OCI-M2 (cell line): ENCODE measurements around the gene CNOT4.
A peak's percentile ranks its signal among the peaks of the same experiment; 100 is the strongest.

Experiments used
- DNase-seq: peaks from one replicate; lab custom pipeline; 2025; ENCODE audit not compliant: unreplicated experiment; lab: John Stamatoyannopoulos, UW

Gene CNOT4, protein sequence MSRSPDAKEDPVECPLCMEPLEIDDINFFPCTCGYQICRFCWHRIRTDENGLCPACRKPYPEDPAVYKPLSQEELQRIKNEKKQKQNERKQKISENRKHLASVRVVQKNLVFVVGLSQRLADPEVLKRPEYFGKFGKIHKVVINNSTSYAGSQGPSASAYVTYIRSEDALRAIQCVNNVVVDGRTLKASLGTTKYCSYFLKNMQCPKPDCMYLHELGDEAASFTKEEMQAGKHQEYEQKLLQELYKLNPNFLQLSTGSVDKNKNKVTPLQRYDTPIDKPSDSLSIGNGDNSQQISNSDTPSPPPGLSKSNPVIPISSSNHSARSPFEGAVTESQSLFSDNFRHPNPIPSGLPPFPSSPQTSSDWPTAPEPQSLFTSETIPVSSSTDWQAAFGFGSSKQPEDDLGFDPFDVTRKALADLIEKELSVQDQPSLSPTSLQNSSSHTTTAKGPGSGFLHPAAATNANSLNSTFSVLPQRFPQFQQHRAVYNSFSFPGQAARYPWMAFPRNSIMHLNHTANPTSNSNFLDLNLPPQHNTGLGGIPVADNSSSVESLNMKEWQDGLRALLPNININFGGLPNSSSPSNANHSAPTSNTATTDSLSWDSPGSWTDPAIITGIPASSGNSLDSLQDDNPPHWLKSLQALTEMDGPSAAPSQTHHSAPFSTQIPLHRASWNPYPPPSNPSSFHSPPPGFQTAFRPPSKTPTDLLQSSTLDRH

DNA sequence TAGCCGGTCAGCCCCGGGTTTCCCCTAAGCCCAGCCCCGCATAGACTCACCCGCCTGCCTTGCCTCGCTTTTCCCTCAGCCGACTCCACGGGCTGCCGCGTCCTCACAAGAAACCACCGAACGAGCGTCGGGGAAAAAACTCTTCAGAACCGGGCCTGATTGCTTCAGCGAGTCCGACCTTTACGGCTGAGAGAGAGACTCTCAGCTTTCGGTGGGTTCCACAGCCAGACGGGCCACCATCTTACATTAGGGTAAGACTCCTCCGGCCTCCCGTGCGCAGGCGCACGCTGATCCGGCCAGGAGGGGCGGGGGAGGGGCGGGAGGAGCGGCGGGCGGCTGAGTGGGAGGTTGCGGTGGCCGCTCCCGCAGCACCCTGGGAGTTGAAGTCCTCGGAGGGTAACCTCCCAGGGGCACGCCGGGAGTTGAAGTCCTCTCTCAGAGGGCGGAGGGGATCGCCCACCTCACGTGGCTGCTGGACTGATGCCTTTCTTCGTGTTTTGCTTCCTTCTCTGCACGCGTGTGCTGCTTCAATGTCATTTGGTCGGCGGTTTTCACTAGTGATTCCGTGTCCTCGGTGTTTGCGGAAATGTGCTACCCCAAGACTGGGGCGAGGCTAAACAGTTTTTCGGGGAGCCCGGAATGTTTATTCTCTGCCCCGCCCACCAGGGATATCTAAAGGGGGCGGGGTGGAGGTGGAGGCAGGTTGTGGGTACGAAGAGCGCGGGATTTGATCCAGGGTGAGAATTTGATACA, at the start of gene CNOT4:
CNOT4 (minus strand) TSS at position 264 of the 753 bp plus-strand sequence. CDS start 71,771 bp downstream, outside the sequence.
- peak; percentile 84 for DNase-seq

DNA sequence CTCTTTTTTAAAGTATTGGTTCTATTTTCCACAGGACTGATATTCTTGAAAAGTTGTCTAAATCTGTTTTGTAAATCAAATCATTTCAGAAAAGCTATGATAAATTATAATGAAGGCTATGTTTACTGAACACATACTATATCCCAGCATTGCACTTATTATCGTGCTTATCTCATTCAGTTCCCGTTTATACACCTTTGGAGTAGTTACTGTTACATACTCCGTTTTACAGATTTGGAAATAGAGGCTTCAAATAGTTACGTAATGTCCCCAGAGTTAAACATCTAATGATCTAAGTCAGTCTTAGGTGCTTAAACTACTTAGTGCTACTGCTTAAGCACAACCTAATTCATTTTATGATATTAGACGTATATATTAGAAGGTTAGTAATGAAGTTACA, 49.0 kb upstream of the CNOT4 start:
- DNase-seq, result no peak

DNA sequence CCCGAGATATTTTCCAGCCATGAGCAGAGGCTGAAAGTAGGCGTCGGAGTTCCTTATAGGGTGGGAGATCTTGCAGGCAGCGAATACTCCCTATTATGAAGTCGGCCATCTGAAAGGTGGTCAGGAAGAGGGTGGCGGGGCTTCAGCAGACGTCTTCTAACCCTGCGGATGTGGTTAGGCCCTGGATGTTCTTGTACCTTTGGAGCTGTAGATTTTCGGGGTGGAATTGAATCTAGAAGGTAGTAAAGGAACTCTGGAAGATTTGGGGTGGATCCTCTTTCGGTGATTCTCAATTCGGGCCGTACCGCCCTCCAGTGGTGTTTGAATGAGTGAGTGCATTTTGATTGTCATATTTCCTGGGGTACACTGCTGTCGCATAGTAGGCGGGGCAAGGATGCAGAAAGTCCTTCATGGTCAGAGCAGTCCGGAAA, 48.5 kb upstream of the CNOT4 start:
- DNase-seq, result peak; percentile 52

DNA sequence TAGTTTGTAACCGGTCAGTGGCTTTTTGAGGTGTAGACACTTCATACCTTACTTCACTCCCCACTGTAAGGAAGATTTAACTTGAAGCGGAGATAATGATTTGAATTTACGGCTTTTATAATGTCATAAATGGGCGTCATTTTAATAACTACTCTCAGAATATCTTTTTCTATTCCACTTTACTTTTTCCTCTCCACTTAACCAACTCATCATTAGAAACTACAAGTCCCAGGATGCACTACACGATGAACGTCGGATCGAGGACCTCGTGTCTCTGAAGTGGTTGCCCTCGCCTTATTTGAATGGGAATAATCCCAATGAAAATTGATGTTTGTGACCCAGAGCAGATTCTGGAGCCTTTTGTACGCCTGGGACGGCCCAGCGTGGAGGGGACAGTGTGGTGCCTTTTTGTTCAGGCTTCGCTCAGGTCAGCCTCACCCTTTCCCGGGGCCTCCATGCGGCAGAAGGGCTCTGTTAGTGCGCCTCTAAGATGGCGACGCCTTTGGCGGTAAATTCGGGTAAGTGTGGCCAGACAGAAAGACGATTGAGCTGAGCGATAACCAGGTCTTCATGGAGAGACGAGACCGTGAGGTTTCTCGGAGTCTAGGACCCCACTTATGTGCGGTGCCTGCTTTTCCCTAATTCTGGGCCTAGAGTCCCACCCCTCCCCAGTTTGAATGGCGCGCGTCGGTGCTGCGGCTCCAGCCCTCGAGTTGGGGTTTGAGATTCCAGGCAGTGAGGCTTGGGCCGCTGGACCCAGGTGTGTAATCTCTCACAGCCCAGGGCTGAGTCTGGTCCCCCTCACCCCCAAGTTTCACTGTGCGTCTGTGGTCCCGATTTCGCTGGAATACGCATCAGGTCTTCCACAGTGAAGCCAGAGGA, 47.8 kb upstream of the CNOT4 start, which contains the start of gene NUP205:
NUP205 (plus strand) TSS at position 463 of the 882 bp plus-strand sequence; CDS start at position 491, 28 bp downstream.
- peak; percentile 99 for DNase-seq

DNA sequence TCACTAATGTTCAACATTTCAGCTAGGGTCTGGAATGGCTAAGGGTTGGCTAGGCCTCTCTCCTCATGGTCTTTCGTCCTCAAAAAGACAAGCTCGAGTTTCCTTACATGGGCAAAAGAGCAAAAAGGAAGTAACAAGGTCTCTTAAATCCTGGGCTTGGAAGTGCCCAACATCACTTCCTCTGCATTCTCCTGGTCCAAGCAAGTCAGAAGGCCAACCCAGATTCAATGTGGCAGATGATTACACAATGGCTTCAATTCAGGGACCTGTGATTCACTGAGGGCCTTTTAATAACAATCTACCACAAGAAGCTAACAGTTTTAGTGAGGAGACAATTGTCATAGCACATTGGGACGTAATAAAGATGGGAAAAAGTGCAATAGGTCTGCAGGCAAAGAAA, 43.4 kb upstream of the CNOT4 start:
- DNase-seq, result no peak

DNA sequence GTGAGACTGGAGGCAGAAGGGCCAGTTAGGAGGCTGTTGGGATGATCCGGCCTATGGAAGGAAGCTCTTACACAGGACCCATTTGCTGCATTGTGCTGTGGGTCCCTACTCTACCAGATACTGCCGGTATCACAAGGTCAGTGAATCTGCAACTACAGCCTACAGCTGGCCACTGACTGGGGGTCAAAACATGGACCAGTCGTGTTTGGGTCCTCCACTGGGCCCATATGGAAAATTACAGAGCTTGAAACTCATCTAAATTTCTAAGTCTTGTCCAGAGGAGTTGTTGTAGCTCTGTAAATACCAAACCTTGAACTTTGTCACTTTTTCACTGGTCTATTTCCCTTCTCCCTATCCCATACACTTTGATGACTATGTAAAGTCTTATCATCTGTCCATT, 42.2 kb upstream of the CNOT4 start:
- no peak for DNase-seq

DNA sequence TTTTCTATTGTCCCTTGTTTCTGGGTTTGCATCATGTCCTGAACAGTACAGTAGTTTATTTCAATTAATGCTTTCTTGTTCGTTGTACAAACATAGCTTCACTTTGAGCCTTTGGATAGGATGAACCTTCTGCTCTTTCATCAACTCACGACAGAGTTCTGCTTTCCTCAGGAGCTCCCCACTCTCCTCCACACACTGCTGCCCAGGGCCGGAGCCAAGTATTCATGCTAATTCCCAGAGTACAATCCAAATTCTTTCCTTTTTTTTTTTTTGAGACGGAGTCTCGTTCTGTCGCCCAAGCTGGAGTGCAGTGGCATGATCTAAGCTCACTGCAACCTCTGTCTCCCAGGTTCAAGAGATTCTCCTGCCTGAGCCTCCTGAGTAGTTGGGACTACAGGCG, 40.3 kb upstream of the CNOT4 start:
- DNase-seq, result no peak

DNA sequence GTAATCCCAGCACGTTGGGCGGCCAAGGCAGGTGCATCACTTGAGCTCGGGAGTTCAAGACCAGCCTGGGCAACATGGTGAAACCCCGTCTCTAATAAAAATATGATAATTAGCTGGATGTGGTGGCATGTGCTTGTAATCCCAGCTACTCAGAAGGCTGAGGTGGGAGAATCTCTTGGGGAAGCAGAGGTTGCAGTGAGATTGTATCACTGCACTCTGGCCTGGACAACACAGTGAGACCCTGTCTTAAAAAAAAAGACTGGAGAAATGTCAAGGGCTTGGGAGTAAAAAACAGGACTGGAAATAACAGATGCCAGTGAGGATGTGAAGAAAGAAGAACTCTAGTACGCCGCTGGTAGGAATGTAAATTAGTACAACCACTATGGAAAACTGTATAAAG, 31.1 kb upstream of the CNOT4 start:
- no peak for DNase-seq

DNA sequence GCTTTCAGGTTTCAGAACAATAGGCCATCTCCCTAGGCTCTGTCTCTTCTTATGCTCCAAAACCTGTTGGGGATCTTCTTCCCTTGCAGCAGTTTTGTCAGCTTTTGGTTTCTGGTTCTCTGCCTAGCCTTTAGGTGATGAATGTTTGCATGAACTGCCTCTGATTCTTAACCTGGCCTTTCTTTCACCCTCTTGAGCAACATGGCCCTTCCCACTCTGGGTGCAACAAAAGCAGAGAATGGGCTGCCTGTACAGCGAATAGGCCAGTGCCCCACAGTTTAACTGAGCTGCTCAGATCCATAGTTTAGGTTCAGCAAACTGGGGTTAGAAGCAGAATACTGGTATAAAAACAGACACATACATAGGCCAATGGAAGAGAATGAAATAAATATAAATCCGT, 29.7 kb upstream of the CNOT4 start:
- no peak for DNase-seq

DNA sequence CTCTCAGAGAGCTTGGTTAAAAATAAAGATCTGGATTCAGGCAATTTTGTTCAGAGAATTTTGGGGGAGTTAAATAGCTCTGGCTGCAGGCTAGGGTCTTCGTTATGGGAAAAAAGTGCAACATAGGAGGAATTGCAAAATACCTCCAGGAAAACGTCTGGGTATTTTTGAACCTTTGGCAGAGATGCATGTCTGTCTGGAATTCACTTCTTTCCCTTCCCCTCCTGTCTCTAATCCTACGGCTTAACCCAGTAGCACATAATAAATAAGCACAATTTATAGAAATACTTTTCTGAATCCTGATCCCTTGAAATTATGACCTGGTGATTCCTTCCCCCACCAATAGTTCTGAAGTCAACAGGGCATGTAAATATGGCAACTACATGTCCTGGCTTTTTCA, 28.5 kb upstream of the CNOT4 start:
- DNase-seq, result no peak

DNA sequence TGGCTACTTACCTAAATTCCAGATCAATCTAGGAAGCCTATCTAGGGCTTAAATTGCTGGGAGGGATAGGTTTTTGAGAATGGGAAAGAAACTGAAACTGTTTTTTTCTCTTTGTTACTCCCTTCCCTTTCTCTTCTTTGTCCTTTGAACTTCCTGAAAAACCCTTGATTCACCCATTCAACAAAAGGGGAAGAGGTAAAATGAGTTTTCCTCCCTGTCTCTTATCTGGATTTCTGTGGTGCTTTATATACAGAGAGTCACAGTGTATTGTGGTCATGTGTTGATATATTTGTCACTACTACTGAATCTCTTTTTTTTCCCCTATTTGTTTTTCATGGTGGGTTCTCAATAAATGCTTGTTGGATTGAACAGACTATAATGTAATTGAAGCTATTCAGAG, 28.0 kb upstream of the CNOT4 start:
- DNase-seq, result peak; percentile 13

DNA sequence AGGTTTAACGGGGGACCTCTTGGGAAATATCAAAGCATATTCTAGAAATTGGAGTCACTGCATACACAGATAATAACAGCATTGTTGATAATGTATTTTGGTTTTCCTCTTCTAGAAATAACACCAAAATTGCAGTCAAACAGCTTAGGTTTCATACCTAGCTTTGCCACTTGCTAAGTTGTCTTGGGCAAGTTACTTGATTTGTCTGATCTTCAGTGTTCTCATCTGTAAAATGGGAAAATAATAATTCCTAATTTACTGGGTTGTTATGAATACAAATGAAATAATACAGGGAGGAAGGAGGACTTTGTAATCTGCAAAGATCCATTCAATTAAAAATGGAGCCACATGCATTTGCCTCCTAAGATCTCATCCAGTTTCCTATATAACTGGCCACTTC, 27.6 kb upstream of the CNOT4 start:
- no peak for DNase-seq

DNA sequence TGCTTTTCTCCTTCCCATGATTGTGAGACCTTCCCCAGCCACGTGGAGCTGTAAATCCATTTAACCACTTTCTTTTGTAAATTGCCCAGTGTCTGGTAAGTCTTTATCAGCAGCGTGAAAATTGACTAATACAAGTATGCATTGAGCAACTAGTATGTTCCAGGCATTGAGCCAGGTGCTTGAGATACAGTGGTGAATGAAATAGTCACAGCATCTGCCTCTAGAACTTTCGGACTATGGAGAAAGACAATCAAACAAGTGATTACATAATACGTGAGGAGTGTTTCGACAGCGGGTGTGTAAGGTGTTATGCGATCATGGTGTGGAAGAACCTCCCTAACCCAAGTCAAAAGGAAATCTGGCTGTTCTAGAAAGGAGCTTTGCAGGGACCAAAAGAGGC, 26.2 kb upstream of the CNOT4 start:
- DNase-seq, result no peak

DNA sequence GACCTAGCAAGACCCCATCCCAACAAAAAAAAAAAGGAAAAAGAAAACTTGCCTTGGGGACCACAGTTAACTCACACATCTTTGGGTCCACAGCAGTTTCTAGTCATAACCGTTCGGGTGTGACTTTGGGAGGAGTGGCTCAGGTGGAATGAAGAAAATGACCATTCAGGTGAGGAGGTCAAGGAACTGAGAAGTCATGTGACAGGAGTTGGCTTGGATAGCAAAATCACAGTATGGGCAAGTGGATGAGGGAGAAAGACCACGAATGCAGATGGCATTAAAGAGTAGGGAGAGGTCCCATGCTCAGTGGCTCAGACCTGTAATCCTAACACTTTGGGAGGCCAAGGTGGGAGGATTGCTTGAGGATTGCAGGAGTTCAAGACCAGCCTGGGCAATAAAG, 17.1 kb upstream of the CNOT4 start:
- no peak for DNase-seq

DNA sequence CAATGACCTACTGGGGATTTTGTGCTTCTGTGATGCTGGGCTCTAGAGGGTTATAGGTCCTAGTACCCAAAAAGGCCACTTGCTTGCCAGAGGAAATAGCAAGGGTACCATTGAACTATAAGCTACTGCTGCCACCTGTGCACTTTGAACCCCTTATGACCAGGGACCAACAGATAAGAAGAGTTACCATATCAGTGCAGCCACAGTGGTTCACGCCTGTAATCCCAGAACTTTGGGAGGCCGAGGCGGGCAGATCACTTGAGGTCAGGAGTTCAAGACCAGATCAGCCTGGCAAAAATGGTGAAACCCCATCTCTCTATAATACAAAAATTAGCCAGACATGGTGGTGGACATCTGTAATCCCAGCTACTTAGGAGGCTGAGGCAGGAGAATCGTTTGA, 15.5 kb upstream of the CNOT4 start:
- no peak for DNase-seq

DNA sequence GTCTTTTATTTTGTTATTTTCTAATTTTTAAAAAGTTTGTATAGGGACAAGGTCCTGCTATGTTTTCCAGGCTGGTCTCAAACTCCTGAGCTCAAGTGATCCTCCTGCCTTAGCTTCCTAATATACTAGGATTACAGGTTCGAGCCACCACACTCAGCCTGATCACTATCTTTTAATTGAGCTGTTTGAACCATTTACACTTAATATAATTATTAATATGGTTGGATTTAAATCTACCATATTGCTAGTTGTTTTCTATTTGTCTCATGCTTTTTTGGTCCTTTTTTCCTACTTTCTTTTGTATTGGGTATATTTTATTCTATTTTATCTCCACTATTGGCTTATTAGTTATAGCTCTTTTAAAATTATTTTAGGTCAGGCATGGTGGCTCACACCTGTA, 13.2 kb upstream of the CNOT4 start:
- no peak for DNase-seq

DNA sequence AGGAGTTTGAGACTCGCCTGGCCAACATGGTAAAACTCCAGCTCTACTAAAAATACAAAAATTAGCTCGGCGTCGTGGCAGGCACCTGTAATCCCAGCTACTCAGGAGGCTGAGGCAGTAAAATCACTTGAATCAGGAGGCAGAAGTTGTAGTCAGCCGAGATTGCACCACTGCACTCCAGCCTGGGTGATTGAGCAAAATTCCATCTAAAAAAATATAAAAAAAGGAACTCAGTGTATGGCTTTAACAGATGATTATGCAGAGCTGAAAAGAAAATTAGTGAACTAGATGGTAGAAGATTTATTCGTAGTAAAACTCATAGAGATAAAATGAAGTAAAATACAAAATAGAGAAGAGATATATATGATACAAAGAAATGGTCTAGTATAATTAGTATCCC, 12.6 kb upstream of the CNOT4 start:
- no peak for DNase-seq

DNA sequence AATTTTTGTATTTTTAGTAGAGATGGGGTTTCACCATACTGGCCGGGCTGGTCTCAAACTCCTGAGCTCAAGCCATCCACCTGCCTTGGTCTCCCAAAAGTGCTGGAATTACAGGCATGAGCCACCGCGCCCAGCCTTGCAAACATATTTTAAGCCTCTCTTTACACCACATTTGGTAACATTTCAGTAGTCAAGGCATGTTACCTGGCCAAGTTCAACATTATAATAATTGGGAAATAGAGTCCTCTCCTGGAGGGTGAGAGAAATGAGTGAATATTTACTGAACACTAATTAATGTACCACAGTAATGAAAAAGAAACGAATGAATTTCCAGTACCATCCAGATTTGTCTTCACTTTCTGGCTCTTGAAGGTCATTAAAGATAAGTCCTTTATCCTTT, 10.0 kb upstream of the CNOT4 start:
- DNase-seq, result no peak

DNA sequence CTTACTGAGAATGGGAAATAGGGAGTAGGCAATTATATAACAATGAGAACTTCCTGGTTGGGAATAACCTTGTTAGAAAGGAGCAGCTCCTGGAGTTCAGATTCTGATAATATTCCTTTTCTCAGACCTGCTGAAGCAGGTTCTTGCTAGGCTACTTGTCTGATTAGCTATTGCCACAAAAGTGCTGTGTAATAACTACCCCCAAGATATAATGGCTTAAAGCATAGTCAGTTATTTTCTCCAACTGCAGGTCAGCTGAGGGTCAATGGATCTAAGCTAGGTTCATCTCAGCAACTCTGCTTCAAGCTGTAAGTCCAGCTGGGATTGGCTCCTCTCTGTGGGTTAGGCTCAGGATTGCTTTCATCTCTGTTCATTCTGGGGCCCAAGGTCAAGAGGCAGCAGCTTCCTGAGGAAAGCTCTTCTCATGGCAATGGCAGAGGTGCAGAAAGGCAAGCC, 9.4 kb upstream of the CNOT4 start:
- no peak for DNase-seq

DNA sequence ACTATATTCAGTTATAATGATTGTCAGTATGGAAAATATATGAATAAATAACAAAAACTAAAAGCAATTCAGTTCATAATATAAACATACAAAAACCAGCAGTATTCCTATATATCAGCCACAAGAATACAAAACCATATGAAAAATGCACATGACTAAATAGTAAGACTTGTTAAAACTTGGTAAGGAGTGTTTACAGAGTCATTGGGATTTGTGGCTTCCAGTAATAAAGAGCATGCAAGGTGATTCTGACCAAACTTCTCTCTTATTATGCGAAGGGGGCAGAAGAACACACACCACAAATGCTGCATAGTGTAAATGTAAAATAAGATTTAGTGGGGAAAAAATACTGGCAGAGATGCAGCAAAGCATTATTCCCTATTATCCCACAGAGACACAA, 8.8 kb upstream of the CNOT4 start:
- DNase-seq, result no peak

DNA sequence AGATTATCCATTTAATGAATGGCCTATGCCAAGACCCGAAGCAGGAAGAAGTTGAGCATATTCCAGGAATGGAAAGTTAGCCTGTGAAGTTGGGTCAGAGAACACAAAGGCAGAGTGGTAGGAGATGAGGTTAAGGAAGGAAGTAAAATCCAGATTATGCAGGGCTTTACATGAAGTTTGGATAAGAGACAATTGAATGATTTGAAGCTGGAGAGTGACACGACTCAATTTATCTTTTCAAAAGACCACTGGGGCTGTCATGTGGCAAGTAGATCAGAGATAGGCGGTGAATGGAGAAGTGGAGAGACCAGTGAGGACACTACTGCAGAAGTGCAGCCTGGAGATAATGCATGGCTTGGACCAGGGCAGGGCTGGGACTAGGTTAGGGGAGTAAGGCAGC, 7.2 kb upstream of the CNOT4 start:
- peak; percentile 52 for DNase-seq
